Stimulated activated CD4-positive, alpha-beta T cell treated with anti-CD3 and anti-CD28 coated beads, Interleukin-15, amount 100 ng/mL, for 24 hours (primary cell): ENCODE results near the gene DHDH.
"Not testable (repeated sequence)": the region's sequence is repeated elsewhere in the genome, so short reads cannot be mapped to it uniquely, and the experiment has no call there.

Experiments
- DNase-seq: peaks from one replicate; pipeline ENCODE4 v3.0.0-alpha.2; 2020

DHDH gene

DNA sequence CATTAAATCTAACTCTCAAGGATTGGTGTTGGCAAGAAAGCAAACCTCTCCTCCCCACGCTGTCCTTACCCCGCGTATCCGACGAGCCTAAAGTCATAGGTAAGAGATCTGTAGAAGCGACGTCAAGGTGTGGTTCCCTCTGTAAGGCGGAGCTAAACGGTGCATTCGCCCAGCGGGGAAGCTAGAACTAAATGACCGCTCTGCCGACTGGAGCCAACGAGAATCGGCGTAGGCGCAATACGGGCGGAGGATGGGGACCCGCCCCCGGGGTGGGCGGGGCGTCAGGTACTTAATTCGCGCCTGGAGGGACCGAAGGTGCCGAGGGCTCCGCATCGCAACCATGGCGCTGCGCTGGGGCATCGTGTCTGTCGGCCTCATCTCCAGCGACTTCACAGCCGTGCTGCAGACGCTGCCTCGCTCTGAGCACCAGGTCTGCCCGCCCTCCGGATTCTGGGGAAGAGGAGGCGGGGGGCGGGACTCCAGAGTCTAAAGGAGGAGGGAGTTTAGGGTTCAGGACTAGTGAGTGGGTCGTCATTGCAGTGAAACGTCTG lies at the start of gene DHDH:
DHDH (plus strand) TSS at position 318 of the 551 bp plus-strand sequence; CDS start at position 341, 23 bp downstream.
- DNase-seq: peak; percentile 86

- no peak for DNase-seq
Measured at GRCh38 chr19:48883726-48884125, 49.8 kb upstream of the DHDH start.

DNA sequence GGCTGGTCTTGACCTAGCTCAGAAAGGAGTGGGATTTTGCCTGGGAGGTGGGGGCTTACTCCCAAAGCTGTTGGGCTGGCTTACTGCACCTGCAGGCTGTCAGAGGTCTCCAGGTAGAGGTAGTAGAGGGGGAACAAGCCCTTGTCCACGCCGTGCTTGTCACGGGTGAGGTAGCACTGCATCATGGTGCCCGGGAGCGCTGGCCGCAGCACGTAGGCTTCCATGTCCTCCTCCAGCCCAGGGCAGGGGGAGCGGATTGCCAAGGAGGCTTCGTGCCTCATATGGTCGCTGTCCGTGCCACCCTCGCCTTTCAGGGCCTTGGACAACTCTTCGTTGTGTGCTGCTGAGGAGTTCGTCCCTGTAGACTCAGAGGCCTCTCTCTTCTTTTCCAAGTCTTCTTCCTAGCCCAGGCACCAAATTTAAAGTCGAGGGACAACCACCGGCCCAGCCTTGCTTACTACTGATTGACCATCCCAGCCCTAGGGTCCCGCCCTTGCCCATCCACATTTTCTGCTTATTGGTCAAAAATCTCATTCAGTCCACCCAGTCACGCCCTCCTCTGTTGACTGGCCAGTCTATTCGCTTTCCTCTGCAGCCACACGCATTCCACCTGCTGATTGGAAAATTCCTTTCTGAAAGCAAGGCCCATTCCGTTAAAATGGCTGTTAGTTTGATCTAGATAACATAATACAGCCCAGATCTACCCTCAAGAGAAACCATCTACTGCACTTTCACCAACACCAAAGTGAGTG lies 45.5 kb upstream of the DHDH start:
- DNase-seq: no peak

GRCh38 chr19:48889496-48889895 lies 44.0 kb upstream of the DHDH start:
- not testable (repeated sequence) for DNase-seq

DNA sequence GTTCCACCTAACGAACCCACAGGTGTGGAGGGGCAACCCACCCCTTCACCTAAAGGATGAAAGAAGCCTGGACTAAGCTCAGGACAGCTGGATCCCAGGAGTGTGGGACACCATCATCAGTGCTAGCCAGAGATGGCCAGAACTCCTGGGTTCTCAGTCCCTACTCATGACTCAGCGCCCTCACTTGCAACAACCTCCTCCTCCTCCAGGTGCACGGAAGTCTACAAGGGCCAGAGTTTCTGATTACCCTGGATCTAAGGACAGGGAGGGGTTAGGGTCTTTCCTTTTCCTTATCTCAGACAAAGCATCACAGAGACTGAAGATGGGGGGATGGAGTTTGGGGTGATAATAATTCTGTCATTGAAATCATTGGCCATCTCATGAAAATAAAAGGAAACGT lies 42.9 kb upstream of the DHDH start:
- no peak for DNase-seq

- no peak for DNase-seq
Measured at GRCh38 chr19:48895226-48895625, 38.3 kb upstream of the DHDH start.

- peak; percentile 64 for DNase-seq
Measured at GRCh38 chr19:48896191-48896720, 37.2 kb upstream of the DHDH start.

- no peak for DNase-seq
Measured at GRCh38 chr19:48897181-48897580, 36.3 kb upstream of the DHDH start.

DNA sequence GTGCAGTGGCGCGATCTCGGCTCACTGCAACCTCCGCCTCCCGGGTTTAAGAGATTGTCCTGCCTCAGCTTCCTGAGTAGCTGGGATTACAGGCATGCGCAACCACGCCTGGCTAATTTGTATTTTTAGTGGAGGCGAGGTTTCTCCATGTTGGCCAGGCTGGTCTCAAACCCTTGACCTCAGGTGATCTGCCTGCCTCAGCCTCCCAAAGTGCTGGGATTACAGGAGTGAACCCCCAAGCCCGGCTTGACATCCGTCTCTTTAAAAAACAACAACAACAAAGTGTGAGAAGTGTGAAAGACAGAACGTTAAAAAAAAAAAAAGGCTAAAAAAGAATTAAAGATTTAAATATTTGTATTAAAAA lies 34.1 kb upstream of the DHDH start:
- DNase-seq: not testable (repeated sequence)

DNA sequence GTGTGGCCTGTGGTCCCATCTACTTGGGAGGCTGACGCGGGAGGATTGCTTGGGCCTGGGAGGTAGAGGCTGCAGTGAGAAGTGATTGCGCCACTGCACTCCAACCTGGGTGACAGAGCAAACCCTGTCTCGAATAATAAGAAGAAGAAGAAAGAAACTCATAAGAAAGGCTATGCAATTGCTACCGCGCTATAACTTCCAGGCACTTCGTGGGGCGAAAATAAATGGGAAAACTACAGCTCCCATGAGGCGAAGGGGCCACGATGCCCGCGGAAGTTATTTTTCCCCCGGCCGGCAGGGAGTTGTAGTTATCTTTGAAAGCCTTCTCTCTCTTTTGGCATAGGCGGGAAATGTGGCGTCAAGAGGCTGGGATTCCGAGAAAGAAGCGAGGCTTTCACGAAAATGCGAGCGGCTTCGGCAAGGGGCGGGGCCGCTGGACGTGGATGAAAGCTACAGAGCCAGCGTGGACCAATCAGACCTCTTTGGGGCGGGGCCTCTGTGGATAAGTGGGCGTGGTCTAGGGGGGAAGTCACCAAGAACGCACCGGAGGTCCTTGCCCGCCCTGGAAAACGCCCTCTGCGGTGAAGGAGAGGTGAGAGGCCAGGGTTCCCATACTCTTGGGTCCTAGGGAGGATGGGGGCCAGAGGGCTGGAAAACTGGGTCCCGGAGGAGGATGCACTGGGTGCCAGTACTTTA lies 33.6 kb upstream of the DHDH start, which contains the start of gene NUCB1:
NUCB1 (plus strand) TSS at position 532 of the 696 bp plus-strand sequence. CDS start 485 bp downstream, outside the sequence.
- peak; percentile 100 for DNase-seq

DNA sequence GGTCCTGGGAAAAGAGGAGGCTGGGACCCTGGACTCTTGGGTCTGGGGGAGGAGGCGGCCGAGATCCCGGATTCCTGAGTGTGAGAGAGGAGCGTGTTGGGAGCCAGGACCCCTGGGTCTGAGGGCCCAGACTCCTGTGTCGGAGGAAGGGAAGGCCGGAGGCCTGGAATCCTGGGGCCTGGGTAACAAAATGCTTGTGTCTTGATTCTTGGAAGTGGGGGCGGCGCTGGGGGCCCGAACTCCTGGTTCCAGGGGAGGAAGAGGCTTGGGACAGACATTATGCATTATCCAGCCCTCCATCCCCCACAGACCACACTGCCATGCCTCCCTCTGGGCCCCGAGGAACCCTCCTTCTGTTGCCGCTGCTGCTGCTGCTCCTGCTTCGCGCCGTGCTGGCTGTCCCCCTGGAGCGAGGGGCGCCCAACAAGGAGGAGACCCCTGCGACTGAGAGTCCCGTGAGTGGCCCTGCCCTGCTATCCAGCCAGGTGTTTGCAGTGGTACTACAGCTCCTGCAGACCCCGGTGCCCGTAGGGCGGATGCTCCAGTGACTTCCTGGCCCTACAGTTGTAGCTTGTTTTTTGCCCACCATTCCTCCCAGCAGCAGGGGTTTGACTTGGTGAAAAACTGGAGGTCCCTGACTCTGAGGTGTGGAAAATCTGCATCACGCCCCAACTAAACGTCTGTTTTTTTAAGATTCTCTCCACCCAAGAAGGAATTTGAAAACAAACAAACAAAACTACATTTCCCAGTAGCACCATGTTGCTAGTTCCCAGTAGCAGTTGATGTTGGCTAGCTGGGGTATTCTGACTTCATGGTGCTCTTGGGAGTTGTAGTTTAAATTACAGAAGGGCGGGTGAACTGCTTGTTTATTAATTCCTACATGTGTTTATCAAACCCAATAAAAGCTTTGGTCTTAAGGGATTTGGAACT lies 32.8 kb upstream of the DHDH start:
- DNase-seq: peak; percentile 30

DNA sequence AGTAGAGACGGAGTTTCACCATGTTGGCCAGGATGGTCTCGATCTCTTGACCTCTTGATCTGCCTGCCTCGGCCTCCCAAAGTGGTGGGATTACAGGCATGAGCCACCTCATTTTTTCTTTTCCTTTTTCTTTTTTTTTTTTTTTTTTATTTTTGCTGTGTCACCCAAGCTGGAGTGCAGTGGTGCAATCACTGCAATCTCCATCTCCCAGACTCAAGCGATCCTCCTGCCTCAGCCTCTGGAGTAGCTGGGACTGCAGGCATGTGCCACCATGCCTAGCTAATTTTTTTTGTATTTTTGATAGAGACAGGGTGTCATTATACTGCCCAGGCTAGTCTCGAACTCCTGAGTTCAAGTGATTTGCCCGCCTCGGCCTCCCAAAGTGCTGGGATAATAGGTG lies 31.2 kb upstream of the DHDH start:
- not testable (repeated sequence) for DNase-seq

DNA sequence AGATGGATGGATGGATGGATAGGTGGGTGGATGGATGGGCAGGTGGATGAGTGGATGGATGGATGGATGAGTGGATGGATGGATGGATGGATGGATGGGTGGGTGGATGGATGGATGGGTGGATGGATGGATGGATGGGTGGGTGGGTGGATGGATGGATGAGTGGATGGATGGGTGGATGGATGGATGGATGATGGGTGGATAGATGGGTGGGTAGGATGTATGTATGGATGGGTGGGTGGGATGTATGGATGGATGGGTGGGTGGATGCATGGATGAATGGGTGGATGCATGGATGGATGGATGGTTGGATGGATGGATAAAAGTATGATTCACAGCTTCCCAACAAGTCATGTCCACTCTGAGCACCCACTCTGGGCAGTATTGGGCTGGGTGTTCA lies 29.7 kb upstream of the DHDH start:
- not testable (repeated sequence) for DNase-seq

DNA sequence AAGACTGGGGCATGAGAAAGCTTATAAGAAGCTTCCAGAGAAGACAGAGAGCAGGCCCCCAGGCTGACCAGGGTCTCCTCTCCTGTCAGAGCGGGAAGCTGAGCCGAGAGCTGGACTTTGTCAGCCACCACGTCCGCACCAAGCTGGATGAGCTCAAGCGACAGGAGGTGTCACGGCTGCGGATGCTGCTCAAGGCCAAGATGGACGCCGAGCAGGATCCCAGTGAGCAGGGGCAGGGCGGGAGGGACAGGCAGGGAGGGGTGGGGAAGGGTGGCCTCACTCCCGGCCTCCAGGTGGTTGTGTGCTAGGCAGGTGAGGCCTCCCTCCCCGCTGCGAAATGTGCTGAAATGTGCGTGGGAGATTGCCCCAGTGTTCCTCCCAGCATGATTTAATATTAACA lies 27.8 kb upstream of the DHDH start:
- DNase-seq: no peak

GRCh38 chr19:48906324-48906723 lies 27.2 kb upstream of the DHDH start:
- DNase-seq: no peak

GRCh38 chr19:48907671-48908070 lies 25.8 kb upstream of the DHDH start:
- no peak for DNase-seq

DNA sequence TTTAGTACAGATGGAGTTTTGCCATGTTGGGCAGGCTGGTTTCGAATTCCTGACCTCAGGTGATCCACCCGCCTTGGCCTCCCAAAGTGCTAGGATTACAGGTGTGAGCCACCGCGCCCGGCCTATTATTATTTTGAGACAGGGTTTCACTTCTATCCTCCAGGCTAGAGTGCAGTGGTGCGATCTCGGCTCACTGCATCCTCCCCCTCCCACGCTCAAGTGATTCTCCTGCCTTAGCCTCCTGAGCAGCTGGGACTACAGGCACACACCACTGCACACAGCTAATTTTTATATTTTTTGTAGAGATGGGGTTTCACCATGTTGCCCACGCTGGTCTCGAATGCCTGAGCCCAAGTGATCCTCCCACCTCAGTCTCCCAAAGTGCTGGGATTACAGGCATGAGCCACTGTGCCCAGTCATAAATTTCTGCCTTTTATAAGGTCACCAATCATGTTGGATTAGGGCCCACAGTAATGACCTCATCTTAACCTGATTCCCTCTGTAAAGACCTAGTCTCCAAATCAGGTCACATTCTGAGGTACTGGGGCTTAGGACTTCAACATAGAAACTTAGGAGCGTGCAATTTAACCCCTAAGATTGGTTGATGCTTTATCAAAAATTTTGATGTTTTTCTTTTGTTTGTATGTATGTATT lies 23.9 kb upstream of the DHDH start:
- not testable (repeated sequence) for DNase-seq

DNA sequence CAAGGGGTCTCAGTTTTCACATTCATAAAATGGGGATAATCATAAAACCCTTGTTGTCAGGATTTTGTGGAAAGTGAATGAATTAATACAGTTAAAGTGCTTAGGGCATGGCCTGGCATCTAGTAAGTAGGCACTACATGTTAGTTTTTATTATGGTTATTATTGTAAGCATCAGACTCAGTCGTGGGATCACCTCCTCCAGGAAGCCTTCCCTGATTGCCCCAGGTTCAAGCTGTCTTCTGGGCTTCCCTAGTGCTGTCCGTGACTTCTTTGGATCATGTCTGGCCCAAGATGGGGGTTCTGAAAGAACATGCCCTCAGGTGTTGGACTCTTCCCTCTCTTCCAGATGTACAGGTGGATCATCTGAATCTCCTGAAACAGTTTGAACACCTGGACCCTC lies 22.7 kb upstream of the DHDH start:
- no peak for DNase-seq

GRCh38 chr19:48913114-48913889 lies 20.2 kb upstream of the DHDH start:
- peak; percentile 13 for DNase-seq

DNA sequence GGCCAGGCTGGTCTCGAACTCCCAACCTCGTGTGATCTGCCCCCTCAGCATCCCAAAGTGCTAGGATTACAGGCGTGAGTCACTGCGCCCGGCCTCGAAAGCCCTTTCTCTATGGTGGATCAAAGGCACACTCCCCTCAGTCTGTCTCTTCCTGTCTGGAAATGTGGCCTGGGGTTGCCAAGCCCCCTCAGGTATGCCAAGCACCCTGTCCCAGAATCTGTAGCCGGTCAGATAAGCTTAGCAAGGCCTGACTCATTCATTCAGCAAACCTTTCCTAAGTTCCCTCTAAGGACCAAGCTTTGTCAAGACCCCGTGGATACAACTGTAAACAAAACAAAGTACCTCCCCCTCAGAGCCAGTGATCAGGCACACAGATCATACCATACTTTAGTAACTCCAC lies 19.3 kb upstream of the DHDH start:
- no peak for DNase-seq

DNA sequence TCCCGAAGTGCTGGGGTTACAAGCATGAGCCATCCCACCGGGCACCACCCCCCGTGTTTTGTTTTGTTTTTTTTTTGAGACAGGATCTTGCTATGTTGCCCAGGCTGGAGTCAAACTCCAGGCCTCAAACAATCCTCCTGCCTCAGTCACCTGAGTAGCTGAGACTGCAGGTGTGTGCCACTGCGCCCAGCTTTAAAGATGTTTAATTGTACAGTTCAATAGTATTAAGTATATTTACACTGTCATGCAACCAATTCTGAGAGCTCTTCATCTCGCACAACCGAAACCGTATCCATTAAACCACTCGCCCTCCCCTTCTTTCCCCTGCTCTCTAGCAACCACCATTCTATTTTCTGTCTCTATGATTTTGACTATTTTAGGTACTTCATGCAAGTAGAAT lies 17.7 kb upstream of the DHDH start:
- DNase-seq: no peak
